SIG-M5 treated with dmso at 0.1 percent for 504 hours (cell line): ENCODE results near the gene WIZ.
"Not testable (repeated sequence)": the region's sequence is repeated elsewhere in the genome, so short reads cannot be mapped to it uniquely, and the experiment has no call there.

Experiments used
- DNase-seq: peaks from one replicate; lab custom pipeline; 2025; ENCODE audit not compliant: unreplicated experiment; lab: John Stamatoyannopoulos, UW

The WIZ gene, protein sequence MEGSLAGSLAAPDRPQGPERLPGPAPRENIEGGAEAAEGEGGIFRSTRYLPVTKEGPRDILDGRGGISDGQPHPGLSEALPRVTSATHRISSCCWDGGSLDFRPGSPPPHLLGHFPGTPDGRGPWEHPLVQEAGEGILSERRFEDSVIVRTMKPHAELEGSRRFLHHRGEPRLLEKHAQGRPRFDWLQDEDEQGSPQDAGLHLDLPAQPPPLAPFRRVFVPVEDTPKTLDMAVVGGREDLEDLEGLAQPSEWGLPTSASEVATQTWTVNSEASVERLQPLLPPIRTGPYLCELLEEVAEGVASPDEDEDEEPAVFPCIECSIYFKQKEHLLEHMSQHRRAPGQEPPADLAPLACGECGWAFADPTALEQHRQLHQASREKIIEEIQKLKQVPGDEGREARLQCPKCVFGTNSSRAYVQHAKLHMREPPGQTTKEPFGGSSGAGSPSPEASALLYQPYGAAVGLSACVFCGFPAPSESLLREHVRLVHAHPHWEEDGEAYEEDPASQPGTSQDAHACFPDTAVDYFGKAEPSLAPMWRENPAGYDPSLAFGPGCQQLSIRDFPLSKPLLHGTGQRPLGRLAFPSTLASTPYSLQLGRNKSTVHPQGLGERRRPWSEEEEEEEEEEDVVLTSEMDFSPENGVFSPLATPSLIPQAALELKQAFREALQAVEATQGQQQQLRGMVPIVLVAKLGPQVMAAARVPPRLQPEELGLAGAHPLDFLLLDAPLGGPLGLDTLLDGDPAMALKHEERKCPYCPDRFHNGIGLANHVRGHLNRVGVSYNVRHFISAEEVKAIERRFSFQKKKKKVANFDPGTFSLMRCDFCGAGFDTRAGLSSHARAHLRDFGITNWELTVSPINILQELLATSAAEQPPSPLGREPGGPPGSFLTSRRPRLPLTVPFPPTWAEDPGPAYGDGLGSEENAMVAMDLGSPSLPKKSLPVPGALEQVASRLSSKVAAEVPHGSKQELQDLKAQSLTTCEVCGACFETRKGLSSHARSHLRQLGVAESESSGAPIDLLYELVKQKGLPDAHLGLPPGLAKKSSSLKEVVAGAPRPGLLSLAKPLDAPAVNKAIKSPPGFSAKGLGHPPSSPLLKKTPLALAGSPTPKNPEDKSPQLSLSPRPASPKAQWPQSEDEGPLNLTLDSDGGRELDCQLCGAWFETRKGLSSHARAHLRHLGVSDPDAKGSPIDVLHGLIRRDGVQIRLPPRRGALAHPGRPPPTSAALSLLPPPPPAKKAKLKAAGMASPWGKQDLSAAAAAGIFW (N-terminal part only)

DNA sequence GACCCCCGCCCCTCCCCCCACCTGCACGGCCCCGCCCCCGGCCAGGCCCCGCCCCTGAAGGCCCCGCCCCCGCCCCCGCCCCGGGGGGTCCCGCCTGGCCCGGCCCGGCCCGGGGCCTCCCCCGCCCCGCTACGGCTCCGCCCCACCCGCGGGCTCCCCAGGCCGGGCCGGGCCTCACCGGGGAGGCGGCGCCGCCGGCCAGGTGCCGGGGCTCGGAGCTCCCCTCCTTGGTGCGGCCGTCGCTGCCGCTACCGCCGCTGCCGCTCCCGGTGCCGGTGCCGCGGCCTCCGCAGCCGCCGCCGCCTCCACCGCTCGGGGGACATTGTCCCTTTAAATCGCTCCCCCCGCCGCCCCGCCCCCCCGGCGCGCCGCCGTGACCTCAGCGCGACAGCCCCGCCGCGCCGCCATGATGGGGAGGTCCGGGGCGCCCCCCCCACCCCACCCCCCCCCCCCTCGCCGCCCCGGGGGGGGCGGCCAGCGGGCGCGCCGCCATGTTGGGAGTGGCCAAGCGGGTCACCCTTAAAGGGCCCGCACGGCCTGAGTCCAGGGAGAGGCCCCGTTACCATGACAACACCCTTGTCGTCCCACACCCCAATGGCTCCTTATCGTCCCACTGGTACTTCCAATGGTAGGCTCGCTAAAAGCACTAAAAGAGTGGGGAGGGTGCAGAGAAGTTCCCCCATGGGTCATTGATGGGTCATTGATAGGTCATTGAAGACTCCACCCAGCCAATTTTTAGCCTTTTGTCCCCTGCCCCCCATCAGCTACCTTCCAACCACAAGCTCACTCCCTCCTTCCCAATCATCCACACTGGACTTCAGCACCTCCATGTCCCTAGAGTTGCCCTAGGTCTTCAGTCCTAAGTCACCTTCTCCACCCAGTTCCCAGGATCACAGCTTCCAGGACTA, at the start of gene WIZ:
Gene WIZ, minus strand, starts transcription at position 337 of the 908 bp plus-strand sequence. CDS start 1,649 bp downstream, outside the sequence.
- peak; percentile 11 for DNase-seq

DNA sequence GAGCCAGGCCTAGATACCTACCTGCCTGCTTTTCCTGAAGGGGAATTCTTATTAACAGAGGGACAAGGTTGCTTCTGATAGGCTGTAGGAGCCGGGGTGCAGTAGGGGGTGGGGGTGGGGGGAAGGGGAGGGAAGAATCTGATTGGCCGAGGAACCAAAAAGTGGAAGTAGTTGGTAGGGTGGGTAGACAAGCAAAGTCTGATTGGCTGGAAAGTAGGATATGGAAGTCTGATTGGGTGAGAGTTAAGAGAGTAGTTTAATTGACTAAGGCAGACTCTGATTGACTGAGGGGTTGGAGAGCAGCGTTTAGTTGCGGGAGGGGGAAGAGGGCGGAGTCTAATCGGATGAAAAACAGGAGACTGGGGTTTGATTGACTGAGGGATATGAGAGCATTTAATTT, 49.2 kb upstream of the WIZ start:
- DNase-seq = no peak

- DNase-seq = no peak
Observed at GRCh38 chr19:15498156-15498858, 48.6 kb upstream of the WIZ start.

DNA sequence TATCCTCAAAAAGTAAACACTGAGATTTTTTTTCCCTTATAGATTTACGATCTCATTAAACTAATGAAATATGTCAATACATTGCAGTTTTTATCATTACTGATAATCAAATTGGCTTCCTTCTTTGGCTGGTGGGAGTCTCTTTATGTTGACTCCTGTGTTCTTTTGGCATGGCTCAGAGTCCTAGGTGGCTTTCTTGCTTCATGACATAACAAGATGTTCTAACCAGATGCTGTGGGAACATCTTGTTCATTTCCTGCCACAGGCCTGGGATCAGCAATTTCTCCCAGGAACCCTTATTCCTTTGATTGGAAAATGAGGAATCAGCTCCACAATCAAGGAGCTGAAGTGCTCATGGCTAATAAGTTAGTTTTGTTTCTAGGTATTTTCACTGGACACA, 45.4 kb upstream of the WIZ start:
- no peak for DNase-seq

GRCh38 chr19:15488489-15489226, 38.9 kb upstream of the WIZ start:
- no peak for DNase-seq

GRCh38 chr19:15487038-15487437, 37.3 kb upstream of the WIZ start:
- DNase-seq = no peak

DNA sequence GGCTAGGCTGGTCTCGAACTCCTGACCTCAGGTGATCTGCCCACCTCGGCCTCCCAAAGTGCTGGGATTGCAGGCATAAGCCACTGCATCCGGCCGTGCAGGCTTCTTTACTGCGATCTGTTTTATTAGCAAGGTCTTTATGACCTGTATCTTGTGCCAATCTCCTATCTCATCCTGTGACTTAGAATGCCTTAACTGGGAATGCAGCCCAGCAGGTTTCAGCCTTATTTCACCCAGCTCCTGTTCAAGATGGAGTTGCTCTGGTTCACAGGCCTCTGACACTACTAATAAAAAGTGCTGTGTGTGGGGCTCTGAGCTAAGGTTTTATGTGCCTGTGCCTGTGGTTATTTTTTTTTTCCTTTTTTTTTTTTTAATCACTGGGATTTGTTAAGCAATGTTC, 36.0 kb upstream of the WIZ start:
- not testable (repeated sequence) for DNase-seq

DNA sequence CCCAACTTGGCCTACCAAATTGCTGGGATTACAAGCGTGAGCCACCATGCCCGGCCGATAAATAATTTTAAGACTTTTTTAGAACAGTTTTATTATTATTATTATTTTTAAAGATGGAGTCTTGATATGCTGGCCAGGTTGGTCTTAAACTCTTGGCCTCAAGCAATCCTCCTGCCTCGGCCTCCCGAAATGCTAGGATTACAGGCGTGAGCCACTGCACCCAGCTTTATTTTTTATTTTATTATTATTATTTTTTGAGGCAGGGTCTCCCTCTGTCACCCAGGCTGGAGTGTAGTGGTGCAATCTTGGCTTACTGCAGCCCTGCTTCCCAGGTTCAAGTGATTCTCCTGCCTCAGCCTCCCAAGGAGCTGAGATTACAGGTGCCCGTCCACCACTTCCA, 31.2 kb upstream of the WIZ start:
- not testable (repeated sequence) for DNase-seq

GRCh38 chr19:15479391-15480345, 29.9 kb upstream of the WIZ start, which contains the start of gene PGLYRP2:
Gene PGLYRP2 (minus strand): TSS chr19:15479501. CDS start chr19:15479371, 130 bp downstream.
- peak; percentile 12 for DNase-seq

DNA sequence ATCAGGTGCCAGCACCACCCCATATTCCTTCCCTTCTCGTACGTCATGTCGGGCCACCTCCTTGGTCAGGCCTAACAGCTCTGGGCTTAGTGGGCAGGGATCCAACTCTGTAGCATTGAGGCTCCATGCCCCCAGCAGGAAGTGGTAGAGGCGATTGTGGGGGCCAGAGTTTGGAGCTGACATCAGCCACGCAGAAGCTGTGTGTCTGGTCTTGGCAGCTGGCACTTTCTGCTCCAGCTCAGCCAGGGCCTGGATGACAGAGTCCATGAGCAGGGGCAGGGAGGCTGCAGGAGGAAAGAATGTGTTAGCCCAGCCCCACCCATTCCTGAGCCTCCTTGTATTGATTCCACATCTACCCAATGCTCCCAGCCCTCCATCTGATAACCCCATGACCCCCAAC, 26.6 kb upstream of the WIZ start:
- no peak for DNase-seq

DNA sequence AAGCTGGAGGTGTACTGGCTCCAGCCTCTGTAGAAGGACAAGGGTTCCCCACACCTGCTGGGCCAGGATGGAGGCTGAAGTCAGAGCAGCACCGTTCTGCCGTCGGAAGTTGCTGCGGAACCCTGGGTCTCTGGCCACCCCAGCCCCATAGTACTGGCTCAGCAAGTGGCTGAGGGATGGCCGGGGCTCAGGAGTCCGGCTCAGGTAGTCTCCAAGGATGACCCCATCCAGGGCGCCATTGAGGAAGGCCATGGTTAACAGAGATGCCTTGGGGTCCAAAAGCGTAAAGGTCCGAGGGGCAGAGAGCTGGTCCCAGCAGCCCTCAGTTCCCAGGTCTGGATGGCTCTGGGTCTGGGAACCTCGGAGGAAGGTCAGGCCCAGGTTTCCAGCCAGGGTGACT, 25.9 kb upstream of the WIZ start:
- DNase-seq = no peak

- DNase-seq = no peak
Observed at GRCh38 chr19:15475169-15475568, 25.4 kb upstream of the WIZ start.

- not testable (repeated sequence) for DNase-seq
Observed at GRCh38 chr19:15473821-15474220, 24.1 kb upstream of the WIZ start.

DNA sequence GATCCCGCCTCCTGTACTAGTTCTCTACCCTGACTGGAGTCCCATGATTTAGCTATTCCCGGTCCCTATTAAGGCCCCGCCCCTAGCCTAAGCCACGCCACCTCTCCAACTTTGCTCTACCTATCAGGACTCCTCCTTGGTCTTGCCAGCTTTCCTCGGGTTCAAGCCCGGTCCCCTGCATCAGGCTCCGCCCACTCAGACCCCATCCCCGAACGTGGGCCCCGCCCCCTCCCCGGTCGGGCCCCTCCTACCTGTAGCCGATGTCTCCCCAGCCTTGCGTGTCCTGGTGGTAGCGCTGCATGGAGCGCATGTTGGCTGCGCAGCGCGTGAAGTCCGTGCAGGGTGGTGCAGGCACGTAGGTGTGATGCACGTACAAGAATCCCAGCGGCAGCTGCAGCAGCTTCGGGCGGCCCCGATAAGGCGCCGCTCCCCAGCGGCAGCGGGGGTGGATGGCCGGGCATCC, 21.9 kb upstream of the WIZ start:
- DNase-seq = no peak

- no peak for DNase-seq
Observed at GRCh38 chr19:15469513-15470297, 19.9 kb upstream of the WIZ start.

- DNase-seq = no peak
Observed at GRCh38 chr19:15468675-15469512, 19.1 kb upstream of the WIZ start.
